ENCODE measurements around the gene CHRNB1.

GRCh38 chr17:7423679-7424078 lies 21.2 kb upstream of the CHRNB1 start:
- no peak for TF ChIP-seq POLR2AphosphoS5 (IDR thresholded peaks at IDR 0.05; ENCODE audit: low read depth, low read length)
- no peak for TF ChIP-seq POLR2A (IDR thresholded peaks at IDR 0.05; ENCODE audit: low read depth, low read length)
- no peak for TF ChIP-seq TAF1 (IDR thresholded peaks at IDR 0.05; ENCODE audit: borderline replicate concordance, low read depth, low read length)
